Endothelial cell of umbilical vein (primary cell): ENCODE measurements around the gene GTF3C4.

Source experiments
- EZH2 ChIP-seq: IDR thresholded peaks from 2 replicates; pipeline ENCODE4 v1.6.1; 2012; ENCODE audit warnings: borderline replicate concordance, low read depth, mild to moderate bottlenecking, moderate library complexity, low read length, inconsistent platforms; ENCODE audit not compliant: severe bottlenecking
- FOS ChIP-seq: IDR thresholded peaks from 2 replicates; pipeline ENCODE4 v1.6.1; 2011; ENCODE audit warnings: mild to moderate bottlenecking, low read length, moderate library complexity, borderline replicate concordance; ENCODE audit not compliant: insufficient read depth
- GATA2 ChIP-seq: IDR thresholded peaks from 2 replicates; pipeline ENCODE4 v1.7.0; 2011; ENCODE audit warnings: low read depth, mild to moderate bottlenecking, moderate library complexity, mixed read lengths, low read length; ENCODE audit not compliant: insufficient read length, insufficient read depth
- POLR2A ChIP-seq: IDR thresholded peaks from 2 replicates; pipeline ENCODE4 v1.6.1; 2012; ENCODE audit warnings: low read depth, mild to moderate bottlenecking, control low read depth, low read length
- POLR2AphosphoS5 ChIP-seq: IDR thresholded peaks from 2 replicates; pipeline ENCODE4 v1.6.1; 2012; ENCODE audit warnings: low read depth, mild to moderate bottlenecking, control low read depth, low read length, moderate library complexity; ENCODE audit not compliant: insufficient read depth
- TF ChIP-seq, protein P1 (sequence below), 2 donors: IDR thresholded peaks; 1 replicate in 1 of 2; 2 replicates in 1 of 2; pipeline ENCODE4 v1.5.1; 2011; ENCODE audit warnings: low read length in 2 of 2, mild to moderate bottlenecking in 2 of 2, moderate library complexity in 2 of 2, control low read depth in 1 of 2, inconsistent platforms in 1 of 2, low read depth in 1 of 2; ENCODE audit not compliant: insufficient read depth in 1 of 2; ENCODE audit errors: extremely low read depth in 1 of 2

DNA sequence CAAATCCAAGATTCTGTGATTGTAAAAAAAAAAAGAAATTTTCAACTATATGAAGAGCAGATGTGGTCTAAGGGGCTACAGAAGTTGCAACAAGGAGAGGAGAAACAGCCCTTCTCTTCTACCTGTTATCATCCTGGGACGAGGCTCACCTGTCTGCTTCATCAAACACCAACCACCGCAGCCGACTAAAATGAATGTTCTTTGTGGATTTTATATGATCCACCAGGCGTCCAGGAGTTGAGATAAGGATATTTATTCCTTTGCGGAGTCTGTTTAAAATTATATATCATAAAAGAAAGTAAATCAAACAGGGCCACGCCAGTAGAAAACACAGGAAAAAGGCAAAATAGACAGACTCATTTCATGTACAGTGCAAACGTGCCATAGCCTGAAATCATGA lies 22.0 kb upstream of the GTF3C4 start:
- TF ChIP-seq, protein P1, sequence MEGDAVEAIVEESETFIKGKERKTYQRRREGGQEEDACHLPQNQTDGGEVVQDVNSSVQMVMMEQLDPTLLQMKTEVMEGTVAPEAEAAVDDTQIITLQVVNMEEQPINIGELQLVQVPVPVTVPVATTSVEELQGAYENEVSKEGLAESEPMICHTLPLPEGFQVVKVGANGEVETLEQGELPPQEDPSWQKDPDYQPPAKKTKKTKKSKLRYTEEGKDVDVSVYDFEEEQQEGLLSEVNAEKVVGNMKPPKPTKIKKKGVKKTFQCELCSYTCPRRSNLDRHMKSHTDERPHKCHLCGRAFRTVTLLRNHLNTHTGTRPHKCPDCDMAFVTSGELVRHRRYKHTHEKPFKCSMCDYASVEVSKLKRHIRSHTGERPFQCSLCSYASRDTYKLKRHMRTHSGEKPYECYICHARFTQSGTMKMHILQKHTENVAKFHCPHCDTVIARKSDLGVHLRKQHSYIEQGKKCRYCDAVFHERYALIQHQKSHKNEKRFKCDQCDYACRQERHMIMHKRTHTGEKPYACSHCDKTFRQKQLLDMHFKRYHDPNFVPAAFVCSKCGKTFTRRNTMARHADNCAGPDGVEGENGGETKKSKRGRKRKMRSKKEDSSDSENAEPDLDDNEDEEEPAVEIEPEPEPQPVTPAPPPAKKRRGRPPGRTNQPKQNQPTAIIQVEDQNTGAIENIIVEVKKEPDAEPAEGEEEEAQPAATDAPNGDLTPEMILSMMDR (IDR thresholded peaks at IDR 0.05; ENCODE audit: extremely low read depth in 1 of 2, insufficient read depth in 1 of 2, low read depth in 1 of 2, low read length in 2 of 2), result no peak
- TF ChIP-seq FOS (no peak), EZH2 (no peak), GATA2 (no peak), POLR2AphosphoS5 (no peak), POLR2A (no peak)
